Heart left ventricle (tissue), 16 donors: Measurements from ENCODE around the gene NCOA4. TPM values are rescaled to one million over a fixed set of nuclear protein-coding genes. Genes with fewer than 3 reads are reported as not detected.
A peak's percentile ranks its signal among the peaks of the same experiment; 100 is the strongest.

ENCODE experiments used
- ATAC-seq, 4 donors: fragments of 200-7000 bp; cut with Tn5 transposase; one replicate each; pipeline ENCODE4 v1.9.1; 2020 to 2022; ENCODE audit warnings: moderate library complexity in 4 of 4, mild to moderate bottlenecking in 3 of 4, moderate number of reproducible peaks in 1 of 4
- DNase-seq, 5 donors: peaks; one replicate each; pipeline ENCODE4 v3.0.0-alpha.2; 2020
- H3K27ac ChIP-seq, 12 donors: fragments of 200-600 bp; sonication (generic) in 4 of 12; one replicate each; pipeline versions ENCODE4 v1.5.0 to v1.8.0; 2016 to 2022; ENCODE audit warnings: mild to moderate bottlenecking in 2 of 12
- H3K27me3 ChIP-seq, 9 donors: fragments of 200-600 bp; sonication (generic) in 2 of 9; one replicate each; pipeline versions ENCODE4 v1.5.1 to v1.8.0; 2016 to 2022; ENCODE audit warnings: mild to moderate bottlenecking in 3 of 9
- H3K36me3 ChIP-seq, 9 donors: fragments of 200-600 bp; sonication (generic) in 2 of 9; one replicate each; pipeline versions ENCODE4 v1.5.0 to v1.8.0; 2018 to 2022; ENCODE audit warnings: mild to moderate bottlenecking in 2 of 9
- H3K4me1 ChIP-seq, 12 donors: fragments of 200-600 bp; sonication (generic) in 4 of 12; one replicate each; pipeline versions ENCODE4 v1.5.0 to v1.8.0; 2016 to 2022; ENCODE audit warnings: mild to moderate bottlenecking in 3 of 12
- H3K4me3 ChIP-seq, 12 donors: fragments of 200-600 bp; sonication (generic) in 4 of 12; one replicate each; pipeline versions ENCODE4 v1.5.0 to v1.8.0; 2017 to 2022; ENCODE audit warnings: mild to moderate bottlenecking in 9 of 12, moderate library complexity in 4 of 12
- H3K9me3 ChIP-seq, 12 donors: fragments of 200-600 bp; sonication (generic) in 4 of 12; one replicate each; pipeline versions ENCODE4 v1.5.0 to v1.8.0; 2016 to 2022; ENCODE audit warnings: mild to moderate bottlenecking in 1 of 12
- POLR2A ChIP-seq, 2 donors: fragments of 450-650 bp; IDR thresholded peaks; one replicate each; pipeline ENCODE4 v1.6.1; 2017; ENCODE audit warnings: antibody characterized with exemption in 2 of 2, mild to moderate bottlenecking in 2 of 2, moderate library complexity in 2 of 2
- WGBS, 4 donors: extraction: QIAGEN DNeasy Blood & Tissue Kit in 2 of 4; methylation state at CpG; one replicate each; pipeline versions ENCODE4 v1.1.5 to v1.1.7; 2013 to 2018; 5-methylcytosine and 5-hydroxymethylcytosine counted together
- intact Hi-C, 10 donors: fragments of 100-400 bp; cut with DNase I; formaldehyde crosslinking; loops; one replicate each; pipeline versions ENCODE4 v1.11.1 to v1.14.2; 2022
- polyA plus RNA-seq, 2 donors: library from polyadenylated mRNA; stranded (reverse); fragments of 200-250 nt; gene quantifications; one replicate each; pipeline ENCODE4 v1.2.3, GENCODE V29; 2013
- total RNA-seq, 9 donors: library from RNA; depleted of rRNA in 2 of 9; stranded (reverse); fragments of >200 nt in 2 of 9; fragmentation: NEBNext Ultra II Directional in 3 of 9; extraction: Animal tissue kit (Norgen Biotek cat#: 25700) in 3 of 9; gene quantifications; one replicate each; pipeline versions ENCODE4 v1.1.0 to v1.2.4, GENCODE V29; 2016 to 2023
- TF ChIP-seq, protein P1 (sequence below), 12 donors: fragments of 200-600 bp; sonication (generic) in 4 of 12; IDR thresholded peaks; one replicate each; pipeline versions ENCODE4 v1.5.0 to v1.8.0; 2018 to 2022; ENCODE audit warnings: antibody characterized with exemption in 12 of 12, mild to moderate bottlenecking in 5 of 12
- donor health status: ischemic (EF 13 %, LVEDD 7.1; RV severe dilation, severe dysfunction).
- donor health status: healthy with polysubstance abuse.
- donor health status: DM: no; HTN: yes; CAD: no.
- donor health status: DM: no; HTN: no; CAD: no.
- donor health status: ischemic (EF 25% LVEDD 6.9; RV normal size, moderate dysfunction).
- donor health status: ischemic (EF 25% LVEDD 5.7; RV mildly dilated, moderate dysfunction).
- donor health status: healthy.
- donor health status: DM: yes; HTN: yes; CAD: no.
- donor health status: ischemic (EF 35%, LVEDD 5.7; RV mildly dilated, moderate dysfunction).
- donor health status: nonischemic (EF 11% LVEDD 7.7; RV severe dilation, severe dysfunction).
- donor health status: DM: yes; HTN: yes; CAD: no.
- donor health status: PGD.
- donor health status: ischemic (EF 29% LVEDD 5.4; RV normal size, mild dysfunction).
- donor health status: nonischemic (EF 23%, LVEDD 6.1; RV moderate dilation, normal function).

The NCOA4 gene
- total and polyA plus RNA-seq, 11 donors, result 55.1 to 296 (median 252) TPM

DNA sequence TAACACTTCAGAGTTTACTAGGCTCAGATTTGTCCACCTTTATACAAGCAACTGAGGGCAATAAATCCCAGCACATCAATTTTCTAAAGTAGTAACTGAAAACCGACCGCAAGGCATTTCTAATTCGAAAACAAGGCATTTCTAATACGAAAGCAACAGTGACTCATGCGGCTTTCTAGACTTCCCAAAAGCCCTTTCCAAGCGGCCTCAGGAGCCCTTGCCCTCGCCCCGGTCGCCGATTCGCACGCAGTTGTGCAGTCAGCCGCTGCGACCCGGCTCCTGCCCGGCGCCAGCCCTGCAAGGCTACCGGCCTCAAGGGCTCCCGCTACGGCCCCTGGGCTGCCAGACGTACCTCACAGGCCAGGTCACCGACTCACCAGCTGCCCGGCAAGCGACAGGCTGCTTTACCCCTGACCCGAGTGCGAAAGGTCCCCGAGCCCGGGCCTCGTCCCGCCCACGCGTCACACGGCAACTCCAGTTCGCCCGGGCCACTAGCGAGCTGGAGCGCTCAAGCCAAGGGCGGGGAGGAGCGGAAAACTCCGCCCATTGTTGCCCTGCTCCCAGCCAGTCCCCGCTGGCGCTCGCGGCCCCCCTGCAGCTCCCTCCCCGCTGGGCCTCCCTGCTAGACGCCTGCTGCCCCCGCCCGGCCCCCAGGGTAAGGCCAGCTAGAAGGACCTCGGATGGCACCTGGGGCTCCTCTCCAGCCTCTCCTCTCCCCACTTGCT lies 7.3 kb downstream of the NCOA4 start:
- Histone ChIP-seq H3K4me3 (peak overlapping the region; percentile 30 to 82 (median 69)), H3K9me3 (no peaks in the 10 kb centered on the region), H3K27me3 (no peaks in the 10 kb centered on the region), H3K4me1 (peaks cover 4 to 96% (median 85%) of the 10 kb centered on the region in 12 donors), H3K36me3 (peaks cover 0 to 18% (median 0%) of the 10 kb centered on the region in 9 donors), H3K27ac (peak overlapping the region; percentile 49 to 94 (median 88))
- ATAC-seq, result peak; percentile 92 to 97 (median 96)
- 0 to 1% (median 1%) methylated on average over 33 to 49 of the region's 49 CpGs for WGBS, 4 donors
- TF ChIP-seq, protein P1, sequence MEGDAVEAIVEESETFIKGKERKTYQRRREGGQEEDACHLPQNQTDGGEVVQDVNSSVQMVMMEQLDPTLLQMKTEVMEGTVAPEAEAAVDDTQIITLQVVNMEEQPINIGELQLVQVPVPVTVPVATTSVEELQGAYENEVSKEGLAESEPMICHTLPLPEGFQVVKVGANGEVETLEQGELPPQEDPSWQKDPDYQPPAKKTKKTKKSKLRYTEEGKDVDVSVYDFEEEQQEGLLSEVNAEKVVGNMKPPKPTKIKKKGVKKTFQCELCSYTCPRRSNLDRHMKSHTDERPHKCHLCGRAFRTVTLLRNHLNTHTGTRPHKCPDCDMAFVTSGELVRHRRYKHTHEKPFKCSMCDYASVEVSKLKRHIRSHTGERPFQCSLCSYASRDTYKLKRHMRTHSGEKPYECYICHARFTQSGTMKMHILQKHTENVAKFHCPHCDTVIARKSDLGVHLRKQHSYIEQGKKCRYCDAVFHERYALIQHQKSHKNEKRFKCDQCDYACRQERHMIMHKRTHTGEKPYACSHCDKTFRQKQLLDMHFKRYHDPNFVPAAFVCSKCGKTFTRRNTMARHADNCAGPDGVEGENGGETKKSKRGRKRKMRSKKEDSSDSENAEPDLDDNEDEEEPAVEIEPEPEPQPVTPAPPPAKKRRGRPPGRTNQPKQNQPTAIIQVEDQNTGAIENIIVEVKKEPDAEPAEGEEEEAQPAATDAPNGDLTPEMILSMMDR (IDR thresholded peaks at IDR 0.05), result peak in 10 of 12 donors; percentile 8 to 57 (median 26)
- peak; percentile 11 to 67 for TF ChIP-seq POLR2A (IDR thresholded peaks at IDR 0.05)
- intact Hi-C loops, result loop anchor here in 6 of 10 donors (10.0 kb wide), 3 partner anchors 48 to 1028 kb away; partner anchors contain the start of genes TIMM23 (in 6 of the 6) and ZNF22 (in 1 of the 6)
- DNase-seq, result peak; percentile 94 to 97 (median 96)

- Histone ChIP-seq H3K9me3 (no peaks in the 10 kb centered on the region), H3K4me1 (peaks cover 0 to 94% (median 80%) of the 10 kb centered on the region in 12 donors), H3K27me3 (no peaks in the 10 kb centered on the region), H3K27ac (peak overlapping the region; percentile 36 to 94 (median 85)), H3K36me3 (peaks cover 0 to 21% (median 11%) of the 10 kb centered on the region in 9 donors), H3K4me3 (peak overlapping the region in 8 of 12 donors; percentile 6 to 73 (median 26))
- 32 to 49% (median 38%) methylated on average over 3 of the region's 3 CpGs for WGBS, 4 donors
- DNase-seq (no peak), ATAC-seq (peak; percentile 11 to 33 (median 29))
- intact Hi-C loops, result loop anchor here in 6 of 10 donors (10.0 kb wide), 3 partner anchors 46 to 1026 kb away; partner anchors contain the start of genes TIMM23 (in 6 of the 6) and ZNF22 (in 1 of the 6)
- TF ChIP-seq, protein P1 (IDR thresholded peaks at IDR 0.05), result no peak
- TF ChIP-seq POLR2A (IDR thresholded peaks at IDR 0.05), result no peak
Measured at GRCh38 chr10:46020344-46020657, 10.1 kb downstream of the NCOA4 start.

DNA sequence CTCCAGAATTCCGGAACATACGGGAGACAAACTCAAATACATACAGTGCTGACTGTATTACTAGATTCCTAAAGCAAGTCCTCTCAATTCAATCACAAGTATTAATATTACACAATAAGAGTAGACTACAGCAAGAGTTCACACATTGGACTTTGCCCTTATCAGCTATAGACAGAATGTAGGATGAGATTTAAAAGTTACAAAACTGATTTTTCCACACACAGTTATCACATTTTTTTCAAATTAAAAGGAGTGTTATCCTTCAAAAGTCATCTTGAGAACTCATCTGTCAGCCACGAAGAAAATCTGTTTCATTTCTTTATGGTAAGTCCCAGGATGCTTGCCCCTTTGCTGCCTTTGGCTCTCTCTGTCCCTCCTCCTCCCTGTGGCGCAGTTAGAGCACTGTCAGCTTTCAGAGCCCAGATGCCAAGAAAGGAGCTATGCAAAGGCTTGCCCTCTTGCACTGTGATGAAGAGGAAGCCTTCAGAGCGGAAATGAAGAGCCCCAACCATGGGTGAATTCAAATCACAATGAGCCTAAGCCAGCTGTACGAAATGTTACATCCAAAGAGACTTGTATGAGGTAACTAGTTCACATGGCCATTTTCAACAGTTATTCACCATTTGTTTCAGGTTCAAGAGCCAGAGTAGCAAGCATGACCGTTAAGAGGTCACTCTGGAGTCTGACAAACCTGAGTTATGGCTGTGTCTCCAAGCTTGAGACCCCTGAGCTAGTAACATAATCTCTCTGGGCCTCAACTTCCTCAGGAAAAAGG lies 10.7 kb downstream of the NCOA4 start:
- Histone ChIP-seq H3K27me3 (no peaks in the 10 kb centered on the region), H3K4me3 (peak overlapping the region in 8 of 12 donors; percentile 6 to 73 (median 26)), H3K9me3 (no peaks in the 10 kb centered on the region), H3K27ac (peak overlapping the region; percentile 36 to 94 (median 85)), H3K4me1 (peaks cover 0 to 91% (median 76%) of the 10 kb centered on the region in 12 donors), H3K36me3 (peaks cover 0 to 26% (median 16%) of the 10 kb centered on the region in 9 donors)
- ATAC-seq (peak; percentile 48 to 63 (median 58)), DNase-seq (peak in 4 of 5 donors; percentile 56 to 66 (median 61))
- TF ChIP-seq, protein P1 (IDR thresholded peaks at IDR 0.05), result no peak
- TF ChIP-seq POLR2A (IDR thresholded peaks at IDR 0.05), result no peak
- 39 to 45% (median 41%) methylated on average over 7 of the region's 7 CpGs for WGBS, 4 donors
- intact Hi-C loops, result loop anchor here in 6 of 10 donors (10.0 kb wide), 3 partner anchors 45 to 1025 kb away; partner anchors contain the start of genes TIMM23 (in 6 of the 6) and ZNF22 (in 1 of the 6)
